ENCODE data around the gene RYR1.

The RYR1 gene

DNA sequence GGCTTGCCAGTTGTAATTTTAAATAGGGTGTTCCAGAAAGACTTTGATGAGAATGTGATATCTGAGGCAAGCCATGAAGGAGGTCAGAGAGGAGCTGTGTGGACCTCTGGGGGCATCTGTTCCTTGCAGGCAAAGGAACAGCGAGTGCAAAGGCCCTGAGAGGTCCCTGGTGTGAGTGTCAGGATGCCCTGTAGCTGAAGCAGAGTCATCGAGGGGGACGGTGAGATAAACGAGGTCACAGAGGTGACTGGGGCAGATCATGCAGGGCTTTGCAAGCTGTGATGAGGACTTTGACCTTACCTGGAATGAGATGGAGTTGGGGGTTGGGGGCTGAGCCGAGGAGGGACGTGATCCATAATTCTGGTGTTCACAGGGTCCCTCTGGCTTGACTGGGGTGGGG, 75.0 kb downstream of the RYR1 start:
- no peaks in the 10 kb centered on the region for H3F3A ChIP-seq (ENCODE audit: low read depth)
- no peak for TF ChIP-seq EZH2phosphoT487 (IDR thresholded peaks at IDR 0.05; ENCODE audit: borderline replicate concordance)
- TF ChIP-seq, protein P1, sequence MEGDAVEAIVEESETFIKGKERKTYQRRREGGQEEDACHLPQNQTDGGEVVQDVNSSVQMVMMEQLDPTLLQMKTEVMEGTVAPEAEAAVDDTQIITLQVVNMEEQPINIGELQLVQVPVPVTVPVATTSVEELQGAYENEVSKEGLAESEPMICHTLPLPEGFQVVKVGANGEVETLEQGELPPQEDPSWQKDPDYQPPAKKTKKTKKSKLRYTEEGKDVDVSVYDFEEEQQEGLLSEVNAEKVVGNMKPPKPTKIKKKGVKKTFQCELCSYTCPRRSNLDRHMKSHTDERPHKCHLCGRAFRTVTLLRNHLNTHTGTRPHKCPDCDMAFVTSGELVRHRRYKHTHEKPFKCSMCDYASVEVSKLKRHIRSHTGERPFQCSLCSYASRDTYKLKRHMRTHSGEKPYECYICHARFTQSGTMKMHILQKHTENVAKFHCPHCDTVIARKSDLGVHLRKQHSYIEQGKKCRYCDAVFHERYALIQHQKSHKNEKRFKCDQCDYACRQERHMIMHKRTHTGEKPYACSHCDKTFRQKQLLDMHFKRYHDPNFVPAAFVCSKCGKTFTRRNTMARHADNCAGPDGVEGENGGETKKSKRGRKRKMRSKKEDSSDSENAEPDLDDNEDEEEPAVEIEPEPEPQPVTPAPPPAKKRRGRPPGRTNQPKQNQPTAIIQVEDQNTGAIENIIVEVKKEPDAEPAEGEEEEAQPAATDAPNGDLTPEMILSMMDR (conservative IDR thresholded peaks at IDR 0.05; ENCODE audit: low read length) = no peak
- no peak overlapping the region for H3K4me3 ChIP-seq (ENCODE audit: low read length, poor library complexity, severe bottlenecking)
- no peaks in the 10 kb centered on the region for H3K36me3 ChIP-seq (ENCODE audit: insufficient read depth, low read length)
- H3K9ac ChIP-seq (ENCODE audit: low read depth, low read length, poor library complexity, severe bottlenecking) = no peak overlapping the region
- H3K79me2 ChIP-seq (ENCODE audit: insufficient read depth, low read length) = no peaks in the 10 kb centered on the region
- H3K9me2 ChIP-seq (replicated peaks; ENCODE audit: low read depth, low read length) = no peaks in the 10 kb centered on the region
- H3K4me1 ChIP-seq (ENCODE audit: insufficient read depth, low read length, poor library complexity, severe bottlenecking) = no peaks in the 10 kb centered on the region
- no peaks in the 10 kb centered on the region for H3K27me3 ChIP-seq (ENCODE audit: insufficient read depth, low read length, poor library complexity, severe bottlenecking)
- no peak overlapping the region for H3K4me2 ChIP-seq (ENCODE audit: low read depth, low read length, poor library complexity, severe bottlenecking)
- H4K20me1 ChIP-seq (ENCODE audit: insufficient read depth, low read length, poor library complexity, severe bottlenecking) = no peaks in the 10 kb centered on the region
- no peak overlapping the region for H2AFZ ChIP-seq (ENCODE audit: low read length)
- H3K9me3 ChIP-seq (ENCODE audit: insufficient read depth, low read depth, low read length) = no peaks in the 10 kb centered on the region

DNA sequence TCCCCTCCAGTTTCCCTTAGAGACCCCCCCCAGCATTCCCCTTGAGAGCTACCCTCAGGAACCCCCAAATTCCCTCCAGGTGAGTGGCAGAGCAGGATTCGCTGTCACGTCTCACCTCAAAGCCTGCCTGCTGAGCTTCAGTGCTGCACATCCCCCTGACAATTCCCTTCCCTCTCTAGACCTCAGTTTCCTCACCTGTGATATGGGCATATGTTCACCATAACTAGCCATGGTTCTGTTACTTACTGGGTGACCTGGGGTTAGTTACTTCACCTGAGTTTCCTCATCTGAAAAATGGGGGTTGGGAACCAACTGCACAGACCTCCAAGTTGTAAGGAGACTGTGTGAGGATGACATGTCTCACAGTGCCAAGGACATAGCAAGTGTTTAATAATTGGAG, 75.5 kb downstream of the RYR1 start:
- Histone ChIP-seq H3K4me3 (ENCODE audit: low read length, poor library complexity, severe bottlenecking) (no peak overlapping the region), H3F3A (ENCODE audit: low read depth) (no peaks in the 10 kb centered on the region), H3K4me2 (ENCODE audit: low read depth, low read length, poor library complexity, severe bottlenecking) (no peak overlapping the region), H2AFZ (ENCODE audit: low read length) (no peak overlapping the region), H3K4me1 (ENCODE audit: insufficient read depth, low read length, poor library complexity, severe bottlenecking) (no peaks in the 10 kb centered on the region), H4K20me1 (ENCODE audit: insufficient read depth, low read length, poor library complexity, severe bottlenecking) (no peaks in the 10 kb centered on the region), H3K9me2 (replicated peaks; ENCODE audit: low read depth, low read length) (no peaks in the 10 kb centered on the region), H3K9ac (ENCODE audit: low read depth, low read length, poor library complexity, severe bottlenecking) (no peak overlapping the region), H3K36me3 (ENCODE audit: insufficient read depth, low read length) (no peaks in the 10 kb centered on the region), H3K9me3 (ENCODE audit: insufficient read depth, low read depth, low read length) (no peaks in the 10 kb centered on the region), H3K27me3 (ENCODE audit: insufficient read depth, low read length, poor library complexity, severe bottlenecking) (no peaks in the 10 kb centered on the region), H3K79me2 (ENCODE audit: insufficient read depth, low read length) (no peaks in the 10 kb centered on the region)
- TF ChIP-seq EZH2phosphoT487 (IDR thresholded peaks at IDR 0.05; ENCODE audit: borderline replicate concordance) = no peak
- TF ChIP-seq, protein P1 (conservative IDR thresholded peaks at IDR 0.05; ENCODE audit: low read length) = no peak

DNA sequence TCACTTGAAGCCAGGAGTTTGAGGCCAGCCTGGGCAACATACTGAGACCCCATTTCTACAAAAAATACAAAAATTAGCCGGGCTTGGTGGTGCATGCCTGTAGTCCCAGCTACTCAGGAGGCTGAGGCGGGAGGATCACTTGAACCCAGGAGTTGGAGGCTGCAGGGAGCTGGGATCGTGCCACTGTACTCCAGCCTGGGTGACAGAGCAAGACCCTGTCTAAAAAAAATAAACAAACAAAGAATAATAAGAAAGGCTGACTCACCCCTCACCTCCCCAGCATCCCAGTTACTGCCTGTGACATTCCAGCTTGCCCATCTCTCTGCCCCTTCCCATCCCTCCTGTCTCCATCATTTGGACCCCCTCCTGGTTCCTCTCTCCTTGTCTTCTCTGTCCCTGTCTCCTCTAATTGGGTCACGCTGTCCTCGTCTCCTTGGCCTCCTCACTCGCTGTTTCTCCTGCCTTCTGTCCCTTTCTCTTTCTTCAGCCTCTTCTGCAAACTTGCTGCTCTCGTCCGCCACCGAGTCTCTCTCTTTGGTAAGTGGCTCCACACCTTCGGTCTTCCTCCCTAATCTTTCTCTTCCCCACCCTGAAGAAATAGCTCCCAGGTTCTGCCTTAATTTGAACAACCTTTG, 77.7 kb downstream of the RYR1 start:
- Histone ChIP-seq H2AFZ (ENCODE audit: low read length) (no peak overlapping the region), H3K79me2 (ENCODE audit: insufficient read depth, low read length) (no peaks in the 10 kb centered on the region), H3K4me2 (ENCODE audit: low read depth, low read length, poor library complexity, severe bottlenecking) (no peak overlapping the region), H3K9ac (ENCODE audit: low read depth, low read length, poor library complexity, severe bottlenecking) (no peak overlapping the region), H3K4me3 (ENCODE audit: low read length, poor library complexity, severe bottlenecking) (no peak overlapping the region), H3K36me3 (ENCODE audit: insufficient read depth, low read length) (no peaks in the 10 kb centered on the region), H4K20me1 (ENCODE audit: insufficient read depth, low read length, poor library complexity, severe bottlenecking) (no peaks in the 10 kb centered on the region), H3F3A (ENCODE audit: low read depth) (no peaks in the 10 kb centered on the region), H3K9me3 (ENCODE audit: insufficient read depth, low read depth, low read length) (no peaks in the 10 kb centered on the region), H3K4me1 (ENCODE audit: insufficient read depth, low read length, poor library complexity, severe bottlenecking) (no peaks in the 10 kb centered on the region), H3K9me2 (replicated peaks; ENCODE audit: low read depth, low read length) (no peaks in the 10 kb centered on the region), H3K27me3 (ENCODE audit: insufficient read depth, low read length, poor library complexity, severe bottlenecking) (no peaks in the 10 kb centered on the region)
- TF ChIP-seq, protein P1 (conservative IDR thresholded peaks at IDR 0.05; ENCODE audit: low read length) = no peak
- no peak for TF ChIP-seq EZH2phosphoT487 (IDR thresholded peaks at IDR 0.05; ENCODE audit: borderline replicate concordance)

Measured in Loucy (cell line).